LNCAP (cell line): ENCODE data around the gene CCDC18.
A peak's percentile ranks its signal among the peaks of the same experiment; 100 is the strongest.

ENCODE experiments used
- CTCF ChIP-seq: fragments of 450-650 bp; IDR thresholded peaks from 2 replicates; pipeline ENCODE4 v1.5.1; 2017; ENCODE audit warnings: mild to moderate bottlenecking

Gene CCDC18

GRCh38 chr1:93179886-93180722 lies 420 bp upstream of the CCDC18 start, which contains the start of gene TMED5:
Gene TMED5 (minus strand): TSS chr1:93180413. CDS start chr1:93180242, 171 bp downstream.
- TF ChIP-seq CTCF: 0 out of 2 replicates have a peak, but pooled peaks have one; percentile 8

GRCh38 chr1:93186667-93187066 lies 6.1 kb downstream of the CCDC18 start:
- TF ChIP-seq CTCF: no peak

DNA sequence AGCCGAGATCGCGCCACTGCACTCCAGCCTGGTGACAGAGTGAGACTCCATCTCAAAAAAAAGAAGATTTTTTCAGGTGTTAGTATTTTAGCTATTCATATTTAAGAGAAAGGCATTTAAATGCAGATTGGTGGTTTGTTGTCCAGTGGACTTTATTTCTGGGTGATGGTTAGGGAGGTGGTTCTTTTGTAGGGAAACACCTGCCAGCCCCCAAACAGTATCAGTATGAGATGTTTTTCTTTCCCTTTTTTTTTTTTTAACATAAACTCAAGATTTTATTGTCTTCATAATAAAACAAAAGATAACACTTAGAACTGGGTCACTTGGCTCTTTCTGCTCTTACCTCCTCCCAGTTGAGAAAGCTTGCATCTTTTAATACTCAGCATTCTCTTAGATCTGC lies 9.9 kb downstream of the CCDC18 start:
- no peak for TF ChIP-seq CTCF

DNA sequence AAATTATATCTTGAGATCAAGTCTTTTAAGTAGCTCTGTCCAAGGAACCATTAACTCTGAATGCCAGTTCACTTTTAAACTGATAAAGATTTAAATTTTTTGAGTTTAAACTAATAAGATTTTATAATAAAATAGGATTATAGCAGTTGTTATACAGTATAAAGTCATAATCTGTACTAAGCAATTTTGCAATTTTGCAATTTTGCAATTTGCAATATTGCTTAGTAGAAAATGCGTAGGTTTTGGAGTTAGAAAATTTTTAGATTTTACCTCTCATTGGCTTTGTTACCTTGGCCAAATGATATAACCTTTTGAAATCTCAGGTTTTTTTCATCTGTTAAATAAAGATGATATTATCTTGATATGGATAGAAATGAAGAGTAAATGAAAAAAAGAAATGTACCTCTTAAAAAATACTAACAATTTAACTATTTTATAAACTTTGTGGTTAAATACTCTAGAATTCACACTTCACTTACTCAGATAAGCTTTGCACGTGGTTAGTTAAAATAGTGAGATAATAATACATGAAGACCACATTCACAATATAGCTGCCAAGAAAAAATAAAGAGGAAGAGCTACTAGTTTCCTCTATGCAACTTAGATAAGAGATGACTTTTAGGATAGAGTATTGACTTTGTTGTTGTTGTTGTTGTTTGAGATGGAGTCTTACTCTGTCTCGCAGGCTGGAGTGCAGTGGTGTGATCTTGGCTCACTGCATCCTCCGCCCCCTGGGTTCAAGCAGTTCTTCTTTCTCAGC lies 13.9 kb downstream of the CCDC18 start:
- TF ChIP-seq CTCF: no peak

GRCh38 chr1:93196591-93196990 lies 16.1 kb downstream of the CCDC18 start:
- no peak for TF ChIP-seq CTCF

- TF ChIP-seq CTCF: no peak
Measured at GRCh38 chr1:93199150-93199549, 18.6 kb downstream of the CCDC18 start.

- TF ChIP-seq CTCF: no peak
Measured at GRCh38 chr1:93200086-93200620, 19.6 kb downstream of the CCDC18 start.
